Fibroblast of lung (primary cell): Measurements from ENCODE around the gene CCDC102B. TPM values are rescaled to one million over a fixed set of nuclear protein-coding genes. Genes with fewer than 3 reads are reported as not detected.

Source experiments
- DNase-seq, 2 donors: peaks; one replicate each; pipeline versions ENCODE4 v3.0.0 to v3.0.0-alpha.2; 2010; ENCODE audit warnings: low read depth in 2 of 2
- H2AFZ ChIP-seq: 2 replicates; pipeline ENCODE4 v1.5.1; 2012; ENCODE audit warnings: low read length, control low read depth, inconsistent platforms
- H3K27ac ChIP-seq: 2 replicates; pipeline ENCODE4 v1.5.1; 2011; ENCODE audit warnings: low read length, control low read depth; ENCODE audit not compliant: insufficient read depth
- H3K27me3 ChIP-seq: 2 replicates; pipeline ENCODE4 v1.5.1; 2011; ENCODE audit warnings: mild to moderate bottlenecking, low read length; ENCODE audit not compliant: control insufficient read depth, insufficient read depth
- H3K36me3 ChIP-seq: 2 replicates; pipeline ENCODE4 v1.5.1; 2011; ENCODE audit warnings: low read length; ENCODE audit not compliant: control insufficient read depth, insufficient read depth
- H3K4me1 ChIP-seq: 2 replicates; pipeline ENCODE4 v1.5.1; 2011; ENCODE audit warnings: low read length; ENCODE audit not compliant: control insufficient read depth, insufficient read depth; ENCODE audit errors: extremely low read depth
- H3K4me2 ChIP-seq: 2 replicates; pipeline ENCODE4 v1.5.1; 2011; ENCODE audit warnings: low read length, control low read depth; ENCODE audit not compliant: insufficient read depth; ENCODE audit errors: extremely low read depth
- H3K4me3 ChIP-seq, 4 experiments: fragments of 200-600 bp in 1 of 4; sonication (generic) in 1 of 4; replicated peaks in 1 of 4; 2 replicates each; pipeline ENCODE4 v1.5.1; 2011 to 2016; ENCODE audit warnings: low read length in 4 of 4, low read depth in 3 of 4, mild to moderate bottlenecking in 3 of 4, control low read depth in 2 of 4, inconsistent platforms in 1 of 4, mixed read lengths in 1 of 4; ENCODE audit not compliant: insufficient read depth in 1 of 4; ENCODE audit errors: control extremely low read depth in 1 of 4
- H3K79me2 ChIP-seq: 2 replicates; pipeline ENCODE4 v1.5.1; 2012; ENCODE audit warnings: mild to moderate bottlenecking, low read length, inconsistent platforms; ENCODE audit not compliant: control insufficient read depth, insufficient read depth
- H3K9ac ChIP-seq: 2 replicates; pipeline ENCODE4 v1.5.1; 2011; ENCODE audit warnings: mild to moderate bottlenecking, low read length, control low read depth; ENCODE audit not compliant: insufficient read depth
- H3K9me3 ChIP-seq: 2 replicates; pipeline ENCODE4 v1.5.1; 2012; ENCODE audit warnings: low read depth, low read length; ENCODE audit not compliant: control insufficient read depth, insufficient read depth
- H4K20me1 ChIP-seq: 2 replicates; pipeline ENCODE4 v1.5.1; 2011; ENCODE audit warnings: low read length; ENCODE audit not compliant: control insufficient read depth, insufficient read depth; ENCODE audit errors: extremely low read depth
- EZH2 ChIP-seq: IDR thresholded peaks from 2 replicates; pipeline ENCODE4 v1.5.1; 2012; ENCODE audit warnings: low read length, control low read depth, mild to moderate bottlenecking; ENCODE audit errors: missing control alignments
- polyA plus RNA-seq, 2 donors: library from polyadenylated mRNA; depleted of rRNA in 1 of 2; stranded (reverse) in 1 of 2; unstranded in 1 of 2; fragments of >200 nt; gene quantifications; 2 replicates each; pipeline ENCODE4 v1.2.1, GENCODE V29; 2011 to 2012; ENCODE audit warnings: missing spikeins in 1 of 2
- total RNA-seq: library from RNA; depleted of rRNA; stranded (reverse); fragments of >200 nt; gene quantifications from 2 replicates; pipeline ENCODE4 v1.2.1, GENCODE V29; 2014
- TF ChIP-seq, protein P1 (sequence below), 2 donors: IDR thresholded peaks in 1 of 2; conservative IDR thresholded peaks in 1 of 2; 1 replicate in 1 of 2; 2 replicates in 1 of 2; pipeline ENCODE4 v1.5.1; 2011 to 2012; ENCODE audit warnings: low read length in 2 of 2, control low read depth in 1 of 2, inconsistent platforms in 1 of 2, low read depth in 1 of 2, mild to moderate bottlenecking in 1 of 2

The CCDC102B gene
- total and polyA plus RNA-seq, 2 donors (not counting 1 experiment from before 2014, with no cell fraction given): 33.7 to 35.3 TPM

DNA sequence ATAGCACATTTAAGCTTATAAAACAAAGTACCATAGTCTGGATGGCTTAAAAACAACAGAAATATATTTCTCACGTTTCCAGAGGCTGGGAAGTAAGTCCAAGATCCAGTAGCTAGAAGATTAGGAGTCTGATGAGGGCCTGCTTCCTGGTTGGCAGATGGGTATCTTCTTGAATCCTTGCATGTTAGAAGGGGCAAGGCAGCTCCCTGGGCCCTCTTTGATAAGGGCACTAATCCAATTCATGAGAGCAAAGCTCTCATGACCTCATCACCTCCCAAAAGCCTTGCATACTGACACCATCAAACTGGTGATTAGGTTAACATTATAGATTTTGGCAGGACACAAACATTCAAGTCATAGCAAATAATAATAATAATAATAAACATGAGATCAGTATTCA is 146.4 kb downstream of the CCDC102B start:
- no peaks in the 10 kb centered on the region for H4K20me1 ChIP-seq
- DNase-seq: no peak
- no peak overlapping the region for H3K27ac ChIP-seq
- no peaks in the 10 kb centered on the region for H3K79me2 ChIP-seq
- H3K36me3 ChIP-seq: no peaks in the 10 kb centered on the region
- no peaks in the 10 kb centered on the region for H3K27me3 ChIP-seq
- H3K4me1 ChIP-seq: peaks cover 2% of the 10 kb centered on the region
- H3K9me3 ChIP-seq: no peaks in the 10 kb centered on the region
- H3K4me2 ChIP-seq: no peak overlapping the region
- H2AFZ ChIP-seq: no peak overlapping the region
- no peak overlapping the region for H3K9ac ChIP-seq
- TF ChIP-seq, protein P1, sequence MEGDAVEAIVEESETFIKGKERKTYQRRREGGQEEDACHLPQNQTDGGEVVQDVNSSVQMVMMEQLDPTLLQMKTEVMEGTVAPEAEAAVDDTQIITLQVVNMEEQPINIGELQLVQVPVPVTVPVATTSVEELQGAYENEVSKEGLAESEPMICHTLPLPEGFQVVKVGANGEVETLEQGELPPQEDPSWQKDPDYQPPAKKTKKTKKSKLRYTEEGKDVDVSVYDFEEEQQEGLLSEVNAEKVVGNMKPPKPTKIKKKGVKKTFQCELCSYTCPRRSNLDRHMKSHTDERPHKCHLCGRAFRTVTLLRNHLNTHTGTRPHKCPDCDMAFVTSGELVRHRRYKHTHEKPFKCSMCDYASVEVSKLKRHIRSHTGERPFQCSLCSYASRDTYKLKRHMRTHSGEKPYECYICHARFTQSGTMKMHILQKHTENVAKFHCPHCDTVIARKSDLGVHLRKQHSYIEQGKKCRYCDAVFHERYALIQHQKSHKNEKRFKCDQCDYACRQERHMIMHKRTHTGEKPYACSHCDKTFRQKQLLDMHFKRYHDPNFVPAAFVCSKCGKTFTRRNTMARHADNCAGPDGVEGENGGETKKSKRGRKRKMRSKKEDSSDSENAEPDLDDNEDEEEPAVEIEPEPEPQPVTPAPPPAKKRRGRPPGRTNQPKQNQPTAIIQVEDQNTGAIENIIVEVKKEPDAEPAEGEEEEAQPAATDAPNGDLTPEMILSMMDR (conservative IDR thresholded peaks at IDR 0.05 in 1 of 2, IDR thresholded peaks at IDR 0.05 in 1 of 2; ENCODE audit: low read depth in 1 of 2, low read length in 2 of 2): no peak
- no peak for TF ChIP-seq EZH2
- H3K4me3 ChIP-seq: no peak overlapping the region

DNA sequence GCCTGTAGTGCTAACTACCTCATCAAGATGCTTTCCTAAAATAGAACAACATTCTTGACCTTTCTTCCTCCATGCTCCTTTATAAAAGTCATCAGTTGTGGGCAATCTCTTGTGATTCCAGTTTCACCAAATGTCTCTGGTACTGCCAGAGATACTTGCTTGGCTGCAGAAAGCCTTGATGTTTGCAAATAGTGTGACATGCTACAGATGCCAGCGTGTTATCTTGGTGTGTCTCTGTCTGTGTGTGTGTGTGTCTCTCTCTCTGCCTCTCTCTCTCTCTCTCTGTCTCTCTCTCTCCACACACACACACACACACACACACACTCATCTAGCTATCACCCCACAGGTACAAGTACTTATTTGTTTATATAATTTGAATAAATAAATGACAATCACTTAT is 146.9 kb downstream of the CCDC102B start:
- Histone ChIP-seq H3K79me2 (no peaks in the 10 kb centered on the region), H3K27me3 (no peaks in the 10 kb centered on the region), H3K4me1 (peaks cover 2% of the 10 kb centered on the region), H3K9ac (no peak overlapping the region), H4K20me1 (no peaks in the 10 kb centered on the region), H3K9me3 (no peaks in the 10 kb centered on the region), H2AFZ (peak overlapping the region; percentile 9), H3K27ac (no peak overlapping the region), H3K4me2 (no peak overlapping the region), H3K4me3 (no peak overlapping the region), H3K36me3 (no peaks in the 10 kb centered on the region)
- TF ChIP-seq, protein P1 (conservative IDR thresholded peaks at IDR 0.05 in 1 of 2, IDR thresholded peaks at IDR 0.05 in 1 of 2; ENCODE audit: low read depth in 1 of 2, low read length in 2 of 2): no peak
- no peak for TF ChIP-seq EZH2
- DNase-seq: no peak

DNA sequence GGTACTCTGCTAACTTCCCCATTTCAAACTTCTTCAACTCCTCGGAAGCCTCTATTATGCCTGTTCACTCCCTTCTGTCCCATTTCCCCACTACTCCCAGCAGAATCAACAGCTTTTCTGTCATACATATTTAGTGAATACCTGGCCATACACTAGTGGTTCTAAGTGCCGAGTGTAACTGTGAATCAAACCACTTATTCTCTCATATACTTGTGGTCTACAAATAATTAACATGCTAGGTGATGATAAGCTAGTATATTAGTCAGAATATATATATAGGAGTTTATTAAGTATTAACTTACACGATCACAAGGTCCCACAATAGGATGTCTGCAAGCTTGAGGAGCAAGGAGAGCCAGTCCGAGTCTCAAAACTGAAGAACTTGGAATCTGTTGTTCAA is 150.7 kb downstream of the CCDC102B start:
- Histone ChIP-seq H3K9ac (no peak overlapping the region), H3K9me3 (no peaks in the 10 kb centered on the region), H3K4me2 (no peak overlapping the region), H3K36me3 (no peaks in the 10 kb centered on the region), H3K4me3 (no peak overlapping the region), H3K27me3 (no peaks in the 10 kb centered on the region), H2AFZ (no peak overlapping the region), H3K27ac (no peak overlapping the region), H4K20me1 (no peaks in the 10 kb centered on the region), H3K4me1 (no peaks in the 10 kb centered on the region), H3K79me2 (no peaks in the 10 kb centered on the region)
- TF ChIP-seq, protein P1 (conservative IDR thresholded peaks at IDR 0.05 in 1 of 2, IDR thresholded peaks at IDR 0.05 in 1 of 2; ENCODE audit: low read depth in 1 of 2, low read length in 2 of 2): no peak
- no peak for DNase-seq
